ENCODE measurements around the gene SAMD1. TPM values are rescaled to one million over a fixed set of nuclear protein-coding genes. Genes with fewer than 3 reads are reported as not detected.

SAMD1 gene
- total and polyA plus RNA-seq, 9 of the 15 experiments (the other 6 are each of a cell fraction or from before 2014, with no cell fraction given): 2.9 to 96.0 (median 43.5) TPM

GRCh38 chr19:14089662-14090508, 666 bp downstream of the SAMD1 start (continued):
- no peak for TF ChIP-seq THAP7 (CRISPR knock-in tag; IDR thresholded peaks at IDR 0.05)
- TF ChIP-seq FIP1L1 (IDR thresholded peaks at IDR 0.05; ENCODE audit: low read depth, low read length, poor library complexity, severe bottlenecking): peak; percentile 29
- peak; percentile 73 for TF ChIP-seq CXXC5 (CRISPR knock-in tag; IDR thresholded peaks at IDR 0.05)
- no peak for TF ChIP-seq PHB2 (IDR thresholded peaks at IDR 0.05; ENCODE audit: low read depth)
- no peak for TF ChIP-seq CREBBP (IDR thresholded peaks at IDR 0.05; ENCODE audit: low read depth, low read length)
- TF ChIP-seq SAP30 (IDR thresholded peaks at IDR 0.05; ENCODE audit: borderline replicate concordance, insufficient read depth, low read depth, low read length, poor library complexity, severe bottlenecking): no peak
- no peak for TF ChIP-seq CBFA2T3 (IDR thresholded peaks at IDR 0.05)
- TF ChIP-seq ZNF354B (CRISPR knock-in tag; IDR thresholded peaks at IDR 0.05): no peak
- TF ChIP-seq NR3C1 (CRISPR knock-in tag; IDR thresholded peaks at IDR 0.05): no peak
- peak; percentile 44; the same call in 1 of the 2 replicates for TF ChIP-seq ZBTB7A (IDR thresholded peaks at IDR 0.05; ENCODE audit: borderline replicate concordance, control insufficient read depth, low read depth, low read length)
- 0 out of 2 replicates have a peak, but pooled peaks have one; percentile 13 for TF ChIP-seq EGR1 (conservative IDR thresholded peaks at IDR 0.05)
- TF ChIP-seq ARID1B (IDR thresholded peaks at IDR 0.05): no peak
- no peak for TF ChIP-seq ZNF449 (CRISPR knock-in tag; IDR thresholded peaks at IDR 0.05)
- TF ChIP-seq PREB (CRISPR knock-in tag; IDR thresholded peaks at IDR 0.05): no peak
- no peak for TF ChIP-seq PCBP2 (IDR thresholded peaks at IDR 0.05; ENCODE audit: low read depth, low read length, poor library complexity, severe bottlenecking)
- TF ChIP-seq DNMT1 (IDR thresholded peaks at IDR 0.05): no peak
- no peak for TF ChIP-seq HSF4 (CRISPR knock-in tag; IDR thresholded peaks at IDR 0.05; ENCODE audit: borderline replicate concordance)
- no peak for TF ChIP-seq ATF3 (IDR thresholded peaks at IDR 0.05)
- TF ChIP-seq ATF3 (CRISPR knock-in tag; conservative IDR thresholded peaks at IDR 0.05): no peak
- TF ChIP-seq KLF13 (tag; IDR thresholded peaks at IDR 0.05; ENCODE audit: borderline replicate concordance, low read depth): no peak
- TF ChIP-seq CTCF (IDR thresholded peaks at IDR 0.05 in 2 of 3, conservative IDR thresholded peaks at IDR 0.05 in 1 of 3; ENCODE audit: insufficient read depth in 2 of 3, low read depth in 1 of 3, low read length in 3 of 3): peak in 2 of 3 experiments; percentile 19 to 31; a peak in 2 of 6 replicates
